Erythroblast (primary cell): Measurements from ENCODE around the gene GMPR2.

ENCODE experiments used
- GATA1 ChIP-seq: IDR thresholded peaks from 2 replicates; pipeline ENCODE4 v1.6.1; 2011; ENCODE audit warnings: low read depth, mild to moderate bottlenecking, control low read depth, low read length, moderate library complexity
- POLR2A ChIP-seq: IDR thresholded peaks from 2 replicates; pipeline ENCODE4 v1.6.1; 2011; ENCODE audit warnings: mild to moderate bottlenecking, low read length

DNA sequence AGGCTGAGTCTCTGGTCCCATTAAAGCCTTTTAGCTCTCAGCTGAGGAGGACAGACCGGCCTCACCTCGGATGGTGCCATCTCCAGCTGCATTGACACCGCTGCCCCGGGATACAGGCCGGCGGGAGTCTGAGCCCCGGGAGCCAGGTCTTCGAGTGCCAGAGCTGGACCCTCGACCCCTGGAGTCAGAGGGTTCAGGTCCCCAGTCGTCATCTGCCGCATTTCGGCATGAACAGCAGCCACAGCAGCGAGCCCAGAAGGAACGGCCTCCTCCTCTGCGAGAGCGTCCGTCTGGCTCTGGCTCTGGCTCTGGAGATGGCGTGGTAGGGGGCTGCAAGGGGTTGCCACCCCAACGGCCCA lies 29.2 kb downstream of the GMPR2 start:
- TF ChIP-seq POLR2A (no peak), GATA1 (no peak)
